ENCODE data around the gene SEC24C. TPM values are rescaled to one million over a fixed set of nuclear protein-coding genes. Genes with fewer than 3 reads are reported as not detected.

Gene SEC24C
- total RNA-seq, 2 donors from 2014 or later, result 63.2 to 71.4 TPM

DNA sequence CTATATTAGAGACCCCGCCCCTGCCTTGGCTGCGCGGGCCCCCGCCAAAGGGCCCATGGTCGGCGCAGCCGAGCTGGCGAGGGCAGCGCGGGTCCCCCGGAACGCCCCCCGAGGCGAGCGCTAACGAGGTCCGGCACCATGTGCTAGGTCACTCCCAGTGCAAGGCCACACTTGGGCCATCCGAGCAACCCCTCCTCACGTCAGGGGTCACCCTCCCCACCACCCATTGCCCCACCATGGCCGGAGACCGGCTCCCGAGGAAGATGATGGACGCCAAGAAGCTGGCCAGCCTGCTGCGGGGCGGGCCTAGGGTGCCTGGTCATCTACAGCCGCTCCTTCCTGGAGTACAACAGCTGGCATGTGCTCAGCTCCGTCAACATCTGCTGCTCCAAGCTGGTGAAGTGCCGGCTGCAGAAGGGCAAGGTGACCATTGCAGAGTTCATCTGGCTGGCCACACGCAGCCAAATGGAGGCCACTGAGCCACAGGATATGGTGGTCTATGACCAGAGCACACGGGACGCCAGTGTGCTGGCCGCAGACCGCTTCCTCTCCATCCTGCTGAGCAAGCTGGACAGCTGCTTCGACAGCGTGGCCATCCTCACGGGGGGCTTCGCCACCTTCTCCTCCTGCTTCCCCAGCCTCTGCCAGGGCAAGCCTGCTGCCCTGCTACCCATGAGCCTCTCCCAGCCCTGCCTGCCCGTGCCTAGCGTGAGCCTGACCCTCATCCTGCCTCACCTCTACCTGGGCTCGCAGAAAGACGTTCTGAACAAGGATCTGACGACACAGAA lies 12.4 kb upstream of the SEC24C start:
- TF ChIP-seq, protein P1, sequence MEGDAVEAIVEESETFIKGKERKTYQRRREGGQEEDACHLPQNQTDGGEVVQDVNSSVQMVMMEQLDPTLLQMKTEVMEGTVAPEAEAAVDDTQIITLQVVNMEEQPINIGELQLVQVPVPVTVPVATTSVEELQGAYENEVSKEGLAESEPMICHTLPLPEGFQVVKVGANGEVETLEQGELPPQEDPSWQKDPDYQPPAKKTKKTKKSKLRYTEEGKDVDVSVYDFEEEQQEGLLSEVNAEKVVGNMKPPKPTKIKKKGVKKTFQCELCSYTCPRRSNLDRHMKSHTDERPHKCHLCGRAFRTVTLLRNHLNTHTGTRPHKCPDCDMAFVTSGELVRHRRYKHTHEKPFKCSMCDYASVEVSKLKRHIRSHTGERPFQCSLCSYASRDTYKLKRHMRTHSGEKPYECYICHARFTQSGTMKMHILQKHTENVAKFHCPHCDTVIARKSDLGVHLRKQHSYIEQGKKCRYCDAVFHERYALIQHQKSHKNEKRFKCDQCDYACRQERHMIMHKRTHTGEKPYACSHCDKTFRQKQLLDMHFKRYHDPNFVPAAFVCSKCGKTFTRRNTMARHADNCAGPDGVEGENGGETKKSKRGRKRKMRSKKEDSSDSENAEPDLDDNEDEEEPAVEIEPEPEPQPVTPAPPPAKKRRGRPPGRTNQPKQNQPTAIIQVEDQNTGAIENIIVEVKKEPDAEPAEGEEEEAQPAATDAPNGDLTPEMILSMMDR (conservative IDR thresholded peaks at IDR 0.05), result no peak
- H3K36me3 Mint-ChIP-seq (ENCODE audit: low read depth), result peaks cover 18% of the 10 kb centered on the region
- 94 to 96% methylated on average over 22 to 42 of the region's 42 CpGs for WGBS, 2 experiments (ENCODE audit: insufficient coverage in 1 of 2, insufficient read length in 1 of 2)
- H3K9me3 Mint-ChIP-seq, result no peaks in the 10 kb centered on the region
- H3K27ac ChIP-seq (ENCODE audit: low read depth, low read length), result no peak overlapping the region
- DNase-seq, result no peak
- H3K9me3 ChIP-seq (ENCODE audit: control insufficient read depth, low read length), result no peaks in the 10 kb centered on the region
- H3K27ac Mint-ChIP-seq, result peak overlapping the region; percentile 52
- H3K27me3 Mint-ChIP-seq (ENCODE audit: insufficient read depth), result no peaks in the 10 kb centered on the region
- peaks cover 3% of the 10 kb centered on the region for H3K4me1 Mint-ChIP-seq
- no peaks in the 10 kb centered on the region for H3K27me3 ChIP-seq (ENCODE audit: control insufficient read depth, insufficient read depth, low read length, poor library complexity, severe bottlenecking)
- no peaks in the 10 kb centered on the region for H3K4me1 ChIP-seq (ENCODE audit: control insufficient read depth, insufficient read depth, low read length)
- H3K36me3 ChIP-seq (ENCODE audit: control insufficient read depth, insufficient read depth, low read length), result peaks cover 14% of the 10 kb centered on the region
- H3K9ac ChIP-seq (ENCODE audit: extremely low read depth, low read length, poor library complexity, severe bottlenecking), result no peak overlapping the region
- peak overlapping the region; percentile 99 for H3K4me3 Mint-ChIP-seq
- peak overlapping the region; percentile 99 for H3K4me3 ChIP-seq (ENCODE audit: low read length)

DNA sequence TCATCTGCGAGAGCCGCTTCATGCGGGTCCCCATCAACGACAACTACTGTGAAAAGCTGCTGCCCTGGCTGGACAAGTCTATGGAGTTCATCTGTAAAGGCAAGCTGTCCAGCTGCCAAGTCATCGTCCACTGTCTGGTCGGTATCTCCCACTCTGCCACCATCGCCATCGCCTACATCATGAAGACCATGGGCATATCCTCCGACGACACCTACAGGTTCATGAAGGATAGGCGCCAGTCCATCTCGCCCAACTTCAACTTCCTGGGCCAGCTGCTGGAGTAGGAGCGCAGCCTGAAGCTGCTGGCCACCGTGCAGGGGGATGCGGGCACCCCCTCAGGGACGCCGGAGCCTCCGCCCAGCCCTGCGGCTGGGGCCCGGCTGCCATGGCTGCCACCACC lies 11.7 kb upstream of the SEC24C start:
- peaks cover 8% of the 10 kb centered on the region for H3K36me3 ChIP-seq (ENCODE audit: control insufficient read depth, insufficient read depth, low read length)
- Mint-ChIP-seq H3K9me3 (no peaks in the 10 kb centered on the region), H3K4me3 (no peak overlapping the region), H3K4me1 (peaks cover 3% of the 10 kb centered on the region), H3K36me3 (ENCODE audit: low read depth) (peaks cover 15% of the 10 kb centered on the region), H3K27me3 (ENCODE audit: insufficient read depth) (no peaks in the 10 kb centered on the region), H3K27ac (peak overlapping the region; percentile 52)
- TF ChIP-seq, protein P1 (conservative IDR thresholded peaks at IDR 0.05), result no peak
- H3K9ac ChIP-seq (ENCODE audit: extremely low read depth, low read length, poor library complexity, severe bottlenecking), result no peak overlapping the region
- H3K27ac ChIP-seq (ENCODE audit: low read depth, low read length), result no peak overlapping the region
- no peak overlapping the region for H3K4me3 ChIP-seq (ENCODE audit: low read length)
- H3K9me3 ChIP-seq (ENCODE audit: control insufficient read depth, low read length), result no peaks in the 10 kb centered on the region
- H3K4me1 ChIP-seq (ENCODE audit: control insufficient read depth, insufficient read depth, low read length), result no peaks in the 10 kb centered on the region
- no peaks in the 10 kb centered on the region for H3K27me3 ChIP-seq (ENCODE audit: control insufficient read depth, insufficient read depth, low read length, poor library complexity, severe bottlenecking)
- WGBS, 2 experiments (ENCODE audit: insufficient coverage in 1 of 2, insufficient read length in 1 of 2), result 96% methylated on average over 14 to 20 of the region's 20 CpGs
- peak; percentile 52 for DNase-seq

DNA sequence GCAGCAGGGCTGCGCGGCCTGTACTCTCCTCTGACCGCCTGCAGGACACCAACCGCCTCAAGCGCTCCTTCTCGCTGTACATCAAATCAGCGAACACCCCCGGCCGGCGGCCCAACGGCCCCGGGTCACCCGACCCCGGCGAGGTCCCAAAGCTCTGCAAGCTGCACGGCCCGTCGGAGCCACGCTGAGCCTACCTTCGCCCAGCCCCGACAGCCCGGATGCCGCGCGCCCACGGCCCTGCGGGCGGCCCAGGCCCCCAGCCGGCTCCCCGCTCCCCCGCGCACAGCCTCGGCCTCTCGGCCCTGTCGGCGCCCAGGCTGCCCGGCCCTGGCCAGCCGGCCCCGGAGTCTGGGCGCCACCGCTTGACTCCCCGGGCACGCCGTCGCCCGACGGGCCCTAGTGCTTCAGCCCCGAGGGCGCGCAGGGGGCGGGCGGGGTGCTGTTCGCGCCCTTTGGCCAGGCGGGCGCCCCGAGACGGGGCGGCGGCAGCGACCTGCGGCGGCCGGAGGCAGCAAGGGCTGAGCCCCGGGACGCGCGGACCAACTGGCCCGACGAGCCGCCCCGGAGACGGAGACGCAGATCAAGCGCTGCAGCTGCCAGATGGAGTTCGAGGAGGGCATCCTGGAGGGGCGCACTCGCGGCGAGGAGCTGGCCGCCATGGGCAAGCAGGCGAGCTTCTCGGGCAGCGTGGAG lies 11.1 kb upstream of the SEC24C start:
- H3K9ac ChIP-seq (ENCODE audit: extremely low read depth, low read length, poor library complexity, severe bottlenecking), result no peak overlapping the region
- no peak overlapping the region for H3K27ac Mint-ChIP-seq
- no peak overlapping the region for H3K4me3 ChIP-seq (ENCODE audit: low read length)
- peaks cover 19% of the 10 kb centered on the region for H3K36me3 Mint-ChIP-seq (ENCODE audit: low read depth)
- 93 to 95% methylated on average over 30 to 84 of the region's 84 CpGs for WGBS, 2 experiments (ENCODE audit: insufficient coverage in 1 of 2, insufficient read length in 1 of 2)
- no peaks in the 10 kb centered on the region for H3K4me1 ChIP-seq (ENCODE audit: control insufficient read depth, insufficient read depth, low read length)
- H3K27ac ChIP-seq (ENCODE audit: low read depth, low read length), result no peak overlapping the region
- H3K36me3 ChIP-seq (ENCODE audit: control insufficient read depth, insufficient read depth, low read length), result peaks cover 8% of the 10 kb centered on the region
- no peaks in the 10 kb centered on the region for H3K9me3 Mint-ChIP-seq
- no peaks in the 10 kb centered on the region for H3K27me3 Mint-ChIP-seq (ENCODE audit: insufficient read depth)
- peaks cover 3% of the 10 kb centered on the region for H3K4me1 Mint-ChIP-seq
- TF ChIP-seq, protein P1 (conservative IDR thresholded peaks at IDR 0.05), result no peak
- H3K27me3 ChIP-seq (ENCODE audit: control insufficient read depth, insufficient read depth, low read length, poor library complexity, severe bottlenecking), result no peaks in the 10 kb centered on the region
- H3K4me3 Mint-ChIP-seq, result no peak overlapping the region
- no peaks in the 10 kb centered on the region for H3K9me3 ChIP-seq (ENCODE audit: control insufficient read depth, low read length)
- DNase-seq, result peak; percentile 59

Measured in endodermal cell (in vitro differentiated cells).